IMR-90 (cell line): ENCODE results near the gene TBC1D17. TPM values are rescaled to one million over a fixed set of nuclear protein-coding genes. Genes with fewer than 3 reads are reported as not detected.

Experiments used
- ATAC-seq: fragments of 200-7000 bp; cut with Tn5 transposase; 2 replicates; pipeline ENCODE4 v1.9.1; 2020; ENCODE audit warnings: low read depth, mild to moderate bottlenecking, moderate library complexity
- BruUV-seq: library from RNA; stranded (reverse); fragments of 400-500 nt; replicated peaks from 2 replicates; lab custom pipeline; 2021; lab: Mats Ljungman, UMichigan
- CTCF ChIA-PET: fragments of 300-600 bp; formaldehyde crosslinking; extraction: SDS; loops from one replicate; lab custom pipeline; 2021; ENCODE audit warnings: antibody characterized with exemption; lab: Yijun Ruan, JAX
- POLR2A ChIA-PET: fragments of 300-600 bp; sonication (Branson Sonifier 250); formaldehyde crosslinking; loops from one replicate; lab custom pipeline; 2022; ENCODE audit warnings: antibody characterized with exemption; ENCODE audit not compliant: unreplicated experiment; lab: Charles Lee
- DNase-seq: peaks from one replicate; pipeline ENCODE4 v3.0.0; 2013
- H2AFZ ChIP-seq: replicated peaks from 2 replicates; pipeline ENCODE3; 2013; ENCODE audit warnings: low read length, mild to moderate bottlenecking; ENCODE audit not compliant: poor library complexity
- H2AK5ac ChIP-seq: 2 replicates; pipeline ENCODE4 v1.6.1; 2013; ENCODE audit warnings: low read depth, low read length, inconsistent platforms
- H2AK9ac ChIP-seq: replicated peaks from 2 replicates; pipeline ENCODE3; 2013; ENCODE audit warnings: mild to moderate bottlenecking, low read depth, low read length, moderate library complexity; ENCODE audit not compliant: poor library complexity
- H2BK120ac ChIP-seq: 2 replicates; pipeline ENCODE4 v1.6.1; 2013; ENCODE audit warnings: low read depth, low read length, inconsistent platforms
- H2BK15ac ChIP-seq: 3 replicates; pipeline ENCODE4 v1.6.1; 2013; ENCODE audit warnings: low read depth, low read length, inconsistent platforms
- H2BK20ac ChIP-seq: 2 replicates; pipeline ENCODE4 v1.6.1; 2013; ENCODE audit warnings: low read depth, mild to moderate bottlenecking, inconsistent platforms, low read length, moderate library complexity
- H2BK5ac ChIP-seq: 2 replicates; pipeline ENCODE4 v1.6.1; 2013; ENCODE audit warnings: mild to moderate bottlenecking, low read depth, low read length, inconsistent platforms; ENCODE audit not compliant: poor library complexity, severe bottlenecking
- H3K14ac ChIP-seq: replicated peaks from 2 replicates; pipeline ENCODE4 v1.6.1; 2013; ENCODE audit warnings: low read depth, low read length, inconsistent platforms
- H3K18ac ChIP-seq: 2 replicates; pipeline ENCODE4 v1.6.1; 2013; ENCODE audit warnings: low read depth, low read length, control low read depth
- H3K23ac ChIP-seq: 2 replicates; pipeline ENCODE4 v1.6.1; 2013; ENCODE audit warnings: low read depth, low read length, inconsistent platforms
- H3K27ac ChIP-seq: 2 replicates; pipeline ENCODE4 v1.5.1; 2013; ENCODE audit warnings: mild to moderate bottlenecking, control low read depth, low read length; ENCODE audit not compliant: insufficient read depth
- H3K27me3 ChIP-seq: 2 replicates; pipeline ENCODE4 v1.6.1; 2013; ENCODE audit warnings: low read length; ENCODE audit not compliant: control insufficient read depth, insufficient read depth
- H3K36me3 ChIP-seq: 2 replicates; pipeline ENCODE4 v1.6.1; 2013; ENCODE audit warnings: low read length, mixed read lengths; ENCODE audit not compliant: control insufficient read depth, insufficient read depth
- H3K4ac ChIP-seq: 2 replicates; pipeline ENCODE4 v1.6.1; 2013; ENCODE audit warnings: low read depth, low read length, inconsistent platforms
- H3K4me1 ChIP-seq: 2 replicates; pipeline ENCODE4 v1.6.1; 2013; ENCODE audit warnings: low read length, mixed read lengths; ENCODE audit not compliant: control insufficient read depth, insufficient read depth
- H3K4me2 ChIP-seq: 2 replicates; pipeline ENCODE4 v1.6.1; 2013; ENCODE audit warnings: low read depth, mild to moderate bottlenecking, control low read depth, low read length, moderate library complexity
- H3K4me3 ChIP-seq: 2 replicates; pipeline ENCODE4 v1.5.1; 2013; ENCODE audit warnings: low read depth, mild to moderate bottlenecking, control low read depth, low read length, moderate library complexity; ENCODE audit not compliant: insufficient read depth
- H3K56ac ChIP-seq: 2 replicates; pipeline ENCODE4 v1.6.1; 2013; ENCODE audit warnings: low read length, inconsistent platforms; ENCODE audit not compliant: insufficient read depth; ENCODE audit errors: extremely low read depth
- H3K79me1 ChIP-seq, 2 experiments: 2 replicates each; pipeline ENCODE4 v1.6.1; 2013; ENCODE audit warnings: low read length in 2 of 2, inconsistent platforms in 1 of 2, low read depth in 1 of 2
- H3K9ac ChIP-seq: 2 replicates; pipeline ENCODE4 v1.6.1; 2013; ENCODE audit warnings: low read depth, low read length, control low read depth
- H3K9me1 ChIP-seq: 2 replicates; pipeline ENCODE4 v1.6.1; 2013; ENCODE audit warnings: low read length, inconsistent platforms; ENCODE audit not compliant: insufficient read depth
- H3K9me3 ChIP-seq: 2 replicates; pipeline ENCODE4 v1.6.1; 2013; ENCODE audit warnings: low read length; ENCODE audit not compliant: control insufficient read depth, insufficient read depth
- H4K20me1 ChIP-seq: 2 replicates; pipeline ENCODE4 v1.6.1; 2013; ENCODE audit warnings: low read length, inconsistent platforms; ENCODE audit not compliant: insufficient read depth
- H4K5ac ChIP-seq: 2 replicates; pipeline ENCODE4 v1.6.1; 2013; ENCODE audit warnings: mild to moderate bottlenecking, low read depth, low read length, control low read depth
- H4K8ac ChIP-seq, 2 experiments: 2 replicates each; pipeline ENCODE4 v1.6.1; 2013; ENCODE audit warnings: low read depth in 2 of 2, low read length in 2 of 2, control low read depth in 1 of 2, inconsistent platforms in 1 of 2
- H4K91ac ChIP-seq: 2 replicates; pipeline ENCODE4 v1.6.1; 2013; ENCODE audit warnings: low read depth, low read length, inconsistent platforms; ENCODE audit not compliant: insufficient read depth
- FOS ChIP-seq: fragments of 150-350 bp; IDR thresholded peaks from 2 replicates; pipeline ENCODE4 v1.6.1; 2016; ENCODE audit warnings: low read depth, low read length
- MAFK ChIP-seq: IDR thresholded peaks from 2 replicates; pipeline ENCODE4 v1.6.1; 2012; ENCODE audit warnings: low read depth, low read length, improper control_type of control experiment
- NFE2L2 ChIP-seq: fragments of 150-350 bp; IDR thresholded peaks from 2 replicates; pipeline ENCODE4 v1.6.1; 2016; ENCODE audit warnings: low read depth, mild to moderate bottlenecking, low read length
- RFX5 ChIP-seq: IDR thresholded peaks from 2 replicates; pipeline ENCODE4 v1.8.0; 2012; ENCODE audit warnings: low read depth, mild to moderate bottlenecking, low read length, moderate library complexity
- SMC3 ChIP-seq: fragments of 150-350 bp; IDR thresholded peaks from 2 replicates; pipeline ENCODE4 v1.6.1; 2016; ENCODE audit warnings: low read depth, mild to moderate bottlenecking, antibody characterized with exemption, low read length, moderate library complexity
- USF2 ChIP-seq: fragments of 150-350 bp; IDR thresholded peaks from 2 replicates; pipeline ENCODE4 v1.6.1; 2017; ENCODE audit warnings: mild to moderate bottlenecking, antibody characterized with exemption, low read length, low read depth
- WGBS, 2 experiments: methylation state at CpG; one replicate each; pipeline versions ENCODE4 v1.1.5 to v1.1.7; 2013; ENCODE audit warnings: missing lambda C conversion rate in 2 of 2; ENCODE audit not compliant: insufficient read length in 1 of 2; ENCODE audit errors: extremely low coverage in 2 of 2; 5-methylcytosine and 5-hydroxymethylcytosine counted together
- dilution Hi-C: fragments of 300-500 bp; cut with HindIII; formaldehyde crosslinking; loops from one replicate; pipeline ENCODE4 v1.14.3; 2018; ENCODE audit warnings: low sequenced_read_pairs; ENCODE audit not compliant: unreplicated experiment
- in situ Hi-C: fragments of 300-500 bp; cut with MboI; formaldehyde crosslinking; loops from 3 replicates; pipeline ENCODE4 v1.14.3; 2019; ENCODE audit warnings: low sequenced_read_pairs, inconsistent platforms, mixed read lengths
- intact Hi-C: fragments of 100-400 bp; cut with micrococcal nuclease; formaldehyde crosslinking; loops from 2 replicates; pipeline ENCODE4 v1.10.0; 2022
- polyA plus RNA-seq, 3 experiments: library from polyadenylated mRNA; depleted of rRNA; stranded (reverse); fragments of >200 nt; gene quantifications; 2 replicates each; pipeline ENCODE4 v1.2.3, GENCODE V29; 2012; ENCODE audit warnings: low replicate concordance in 1 of 3
- total RNA-seq: library from RNA; depleted of rRNA; stranded (reverse); fragments of >200 nt; gene quantifications from 2 replicates; pipeline ENCODE4 v1.2.3, GENCODE V29; 2012

TBC1D17 gene
- total and polyA plus RNA-seq, 2 of the 4 experiments (the other 2 are of a cell fraction): 1.1 to 27.8 TPM

DNA sequence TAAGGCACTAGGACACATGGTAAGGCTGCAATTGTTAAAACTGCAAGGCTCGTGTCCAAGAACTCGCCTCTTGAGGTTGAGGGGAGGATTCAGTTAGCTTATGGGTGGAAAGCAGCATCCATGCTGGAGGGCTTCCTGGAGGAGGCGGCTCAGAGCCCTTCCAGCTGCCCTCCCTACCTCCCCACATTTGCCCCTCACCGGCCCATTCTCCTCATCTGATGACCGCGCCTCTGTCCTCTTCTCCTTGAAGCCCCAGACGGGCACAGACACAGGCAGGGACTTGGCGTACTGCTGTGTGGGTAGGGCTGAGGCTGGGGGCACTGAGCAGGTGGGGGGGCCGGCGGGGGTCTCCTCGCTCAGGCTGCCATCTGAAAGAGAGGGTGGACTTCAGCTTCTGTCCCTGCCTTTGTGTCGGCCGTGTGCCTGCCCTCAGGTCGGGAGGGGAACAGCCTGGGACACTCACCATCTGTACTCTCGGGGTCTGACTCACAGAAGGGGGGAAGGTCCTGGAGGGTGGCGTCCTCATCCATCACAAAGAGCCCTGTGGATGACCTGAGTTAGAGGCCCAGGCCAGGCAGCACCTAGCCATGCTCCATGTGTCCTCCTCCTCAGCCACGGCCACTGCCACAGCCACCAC lies 6.0 kb upstream of the TBC1D17 start:
- Histone ChIP-seq H2BK120ac (no peak overlapping the region), H3K56ac (no peak overlapping the region), H3K27me3 (no peaks in the 10 kb centered on the region), H3K18ac (no peak overlapping the region), H2AK5ac (no peak overlapping the region), H2AFZ (no peak overlapping the region), H3K79me1 (peaks cover 15 to 60% of the 10 kb centered on the region in 2 experiments), H3K4me2 (no peak overlapping the region), H3K9ac (no peak overlapping the region), H2BK20ac (no peak overlapping the region), H3K9me3 (no peaks in the 10 kb centered on the region), H3K4ac (no peak overlapping the region), H2BK15ac (no peak overlapping the region), H3K4me1 (peaks cover 7% of the 10 kb centered on the region), H4K5ac (no peak overlapping the region), H2AK9ac (peak overlapping the region; percentile 67), H3K36me3 (peaks cover 7% of the 10 kb centered on the region; the same call in 1 of the 2 replicates), H4K91ac (no peak overlapping the region), H4K8ac (no peak overlapping the region), H3K27ac (no peak overlapping the region), H3K4me3 (no peak overlapping the region), H3K23ac (no peak overlapping the region), H2BK5ac (no peak overlapping the region), H3K14ac (no peak overlapping the region), H3K9me1 (peaks cover 14% of the 10 kb centered on the region; the same call in 1 of the 2 replicates), H4K20me1 (no peaks in the 10 kb centered on the region)
- no CpG with 5 or more reads among the region's 17 CpGs for WGBS, 2 experiments
- dilution Hi-C loops (no loop called here), intact Hi-C loops (no loop called here), in situ Hi-C loops (no loop called here)
- ATAC-seq: no peak
- TF ChIP-seq NFE2L2: no peak
- TF ChIP-seq FOS: no peak
- no peak for TF ChIP-seq USF2
- TF ChIP-seq MAFK: no peak
- TF ChIP-seq RFX5: no peak
- TF ChIP-seq SMC3: no peak
- no peak for DNase-seq
- POLR2A ChIA-PET: interaction anchor here (0.6 kb wide), 1 partner anchor 58 kb away, joined by 5 read pairs; no protein-coding TSS in a partner anchor
- no TSS peak for BruUV-seq
- CTCF ChIA-PET: no interaction called here
